Epithelial cell of esophagus (primary cell): Measurements from ENCODE around the gene FGF18.
A peak's percentile ranks its signal among the peaks of the same experiment; 100 is the strongest.

Experiments
- DNase-seq: peaks from one replicate; pipeline ENCODE4 v3.0.0; 2010; ENCODE audit warnings: low read depth
- H3K4me3 ChIP-seq: 2 replicates; pipeline ENCODE4 v1.5.1; 2011; ENCODE audit warnings: mild to moderate bottlenecking, low read length, control low read depth
- CTCF ChIP-seq: IDR thresholded peaks from 2 replicates; pipeline ENCODE4 v1.5.1; 2011; ENCODE audit warnings: low read depth, mild to moderate bottlenecking, low read length, control low read depth, inconsistent platforms; ENCODE audit not compliant: insufficient read depth; ENCODE audit errors: missing control alignments

The FGF18 gene

GRCh38 chr5:171447226-171447625, 27.8 kb downstream of the FGF18 start:
- no peak overlapping the region for H3K4me3 ChIP-seq
- no peak for DNase-seq
- TF ChIP-seq CTCF, result no peak

- no peak for TF ChIP-seq CTCF
- H3K4me3 ChIP-seq, result no peak overlapping the region
- DNase-seq, result no peak
Measured at GRCh38 chr5:171449426-171449825, 30.0 kb downstream of the FGF18 start.

- TF ChIP-seq CTCF, result no peak
- peak overlapping the region; percentile 11 for H3K4me3 ChIP-seq
- peak; percentile 49 for DNase-seq
Measured at GRCh38 chr5:171450423-171451331, 31.2 kb downstream of the FGF18 start.

GRCh38 chr5:171451421-171451820, 32.0 kb downstream of the FGF18 start:
- no peak for TF ChIP-seq CTCF
- DNase-seq, result no peak
- H3K4me3 ChIP-seq, result no peak overlapping the region

- DNase-seq, result no peak
- no peak for TF ChIP-seq CTCF
- H3K4me3 ChIP-seq, result no peak overlapping the region
Measured at GRCh38 chr5:171453056-171453725, 33.7 kb downstream of the FGF18 start.

- no peak for DNase-seq
- no peak for TF ChIP-seq CTCF
- H3K4me3 ChIP-seq, result no peak overlapping the region
Measured at GRCh38 chr5:171453988-171454387, 34.5 kb downstream of the FGF18 start.
